OCI-LY7 (cell line): Measurements from ENCODE around the gene GRIN3B. TPM values are rescaled to one million over a fixed set of nuclear protein-coding genes. Genes with fewer than 3 reads are reported as not detected.
A peak's percentile ranks its signal among the peaks of the same experiment; 100 is the strongest.

Experiments used
- BruUV-seq: library from RNA; stranded (reverse); fragments of 400-500 nt; replicated peaks from 2 replicates; lab custom pipeline; 2021; lab: Mats Ljungman, UMichigan
- CTCF ChIA-PET: fragments of 300-600 bp; sonication (Branson Sonifier 250); formaldehyde crosslinking; loops from one replicate; lab custom pipeline; 2022; ENCODE audit warnings: antibody characterized with exemption; ENCODE audit not compliant: unreplicated experiment; lab: Charles Lee
- POLR2A ChIA-PET: fragments of 300-600 bp; sonication (Branson Sonifier 250); formaldehyde crosslinking; loops from one replicate; lab custom pipeline; 2022; ENCODE audit warnings: antibody characterized with exemption; lab: Charles Lee
- DNase-seq: peaks from one replicate; pipeline ENCODE4 v3.0.0-alpha.2; 2015; ENCODE audit warnings: low spot score
- H2AFZ ChIP-seq: fragments of 200-600 bp; sonication (generic), shearing (Covaris generic); 2 replicates; pipeline ENCODE4 v1.6.1; 2014; ENCODE audit warnings: mild to moderate bottlenecking, antibody characterized with exemption, low read length, moderate library complexity
- H3K27ac ChIP-seq: fragments of 200-600 bp; sonication (generic); 2 replicates; pipeline ENCODE4 v1.5.1; 2014; ENCODE audit warnings: mixed run types, low read depth, mild to moderate bottlenecking, moderate library complexity, low read length, inconsistent platforms; ENCODE audit not compliant: poor library complexity, severe bottlenecking
- H3K36me3 ChIP-seq: fragments of 200-600 bp; sonication (generic); 2 replicates; pipeline ENCODE4 v1.6.1; 2014; ENCODE audit warnings: mild to moderate bottlenecking, antibody characterized with exemption, low read length, moderate library complexity, mixed read lengths; ENCODE audit not compliant: insufficient read depth
- H3K4me1 ChIP-seq: fragments of 200-600 bp; sonication (generic); 2 replicates; pipeline ENCODE4 v1.5.1; 2014; ENCODE audit warnings: mild to moderate bottlenecking, low read length; ENCODE audit not compliant: insufficient read depth, poor library complexity, severe bottlenecking
- H3K4me2 ChIP-seq: fragments of 200-600 bp; sonication (generic); 2 replicates; pipeline ENCODE4 v1.6.1; 2014; ENCODE audit warnings: mild to moderate bottlenecking, low read length
- H3K4me3 ChIP-seq: fragments of 200-600 bp; sonication (generic); 2 replicates; pipeline ENCODE4 v1.5.1; 2014; ENCODE audit warnings: mild to moderate bottlenecking, low read depth, low read length; ENCODE audit not compliant: poor library complexity, severe bottlenecking
- H3K79me2 ChIP-seq: fragments of 200-600 bp; sonication (generic); 2 replicates; pipeline ENCODE4 v1.6.1; 2016; ENCODE audit warnings: low read depth, mild to moderate bottlenecking, low read length, moderate library complexity, mixed read lengths; ENCODE audit not compliant: insufficient read depth
- H3K9me2 ChIP-seq: fragments of 200-600 bp; sonication (generic); 2 replicates; pipeline ENCODE4 v1.6.1; 2016; ENCODE audit warnings: mild to moderate bottlenecking, low read length, mixed read lengths; ENCODE audit not compliant: insufficient read depth
- H3K9me3 ChIP-seq: fragments of 200-600 bp; sonication (generic); 2 replicates; pipeline ENCODE4 v1.6.1; 2014; ENCODE audit warnings: mild to moderate bottlenecking, mixed run types, low read length, mixed read lengths
- H4K20me1 ChIP-seq: fragments of 200-600 bp; sonication (generic); 2 replicates; pipeline ENCODE4 v1.6.1; 2014; ENCODE audit warnings: mild to moderate bottlenecking, antibody characterized with exemption, low read length, moderate library complexity, mixed read lengths; ENCODE audit not compliant: insufficient read depth
- CTCF ChIP-seq: fragments of 200-600 bp; sonication (generic); conservative IDR thresholded peaks from 2 replicates; pipeline ENCODE4 v1.5.1; 2014; ENCODE audit warnings: mild to moderate bottlenecking, antibody characterized with exemption, low read length, moderate library complexity, mixed read lengths
- EZH2phosphoT487 ChIP-seq: fragments of 200-600 bp; sonication (generic); IDR thresholded peaks from 2 replicates; pipeline ENCODE4 v1.6.1; 2018; ENCODE audit warnings: low read depth, borderline replicate concordance, mild to moderate bottlenecking, mixed run types, antibody characterized with exemption, low read length, moderate library complexity, mixed read lengths
- intact Hi-C: fragments of 100-400 bp; cut with micrococcal nuclease; formaldehyde crosslinking; loops from one replicate; pipeline ENCODE4 v1.10.0; 2022; ENCODE audit not compliant: unreplicated experiment
- total RNA-seq, 2 experiments: library from RNA; depleted of rRNA in 1 of 2; stranded (reverse); fragments of >200 nt in 1 of 2; shearing (Covaris generic) in 1 of 2; gene quantifications; 2 replicates each; pipeline ENCODE4 v1.2.3, GENCODE V29; 2014 to 2022

Gene GRIN3B
- total RNA-seq, 2 experiments from 2014 or later = not detected

GRCh38 chr19:990746-991145, 9.5 kb upstream of the GRIN3B start:
- H3K4me2 ChIP-seq = no peak overlapping the region
- CTCF ChIA-PET = no interaction called here
- no peaks in the 10 kb centered on the region for H3K9me3 ChIP-seq
- no peak overlapping the region for H3K27ac ChIP-seq
- H3K4me1 ChIP-seq = no peaks in the 10 kb centered on the region
- peaks cover 67% of the 10 kb centered on the region for H3K36me3 ChIP-seq
- H3K9me2 ChIP-seq = no peaks in the 10 kb centered on the region
- H2AFZ ChIP-seq = no peak overlapping the region
- TF ChIP-seq CTCF (no peak), EZH2phosphoT487 (no peak)
- H3K79me2 ChIP-seq = no peaks in the 10 kb centered on the region
- H4K20me1 ChIP-seq = no peaks in the 10 kb centered on the region
- H3K4me3 ChIP-seq = no peak overlapping the region
- no TSS peak for BruUV-seq
- DNase-seq = no peak
- intact Hi-C loops = no loop called here
- POLR2A ChIA-PET = interaction anchor here (0.6 kb wide), 1 partner anchor 190 kb away, joined by 3 read pairs; no protein-coding TSS in a partner anchor

DNA sequence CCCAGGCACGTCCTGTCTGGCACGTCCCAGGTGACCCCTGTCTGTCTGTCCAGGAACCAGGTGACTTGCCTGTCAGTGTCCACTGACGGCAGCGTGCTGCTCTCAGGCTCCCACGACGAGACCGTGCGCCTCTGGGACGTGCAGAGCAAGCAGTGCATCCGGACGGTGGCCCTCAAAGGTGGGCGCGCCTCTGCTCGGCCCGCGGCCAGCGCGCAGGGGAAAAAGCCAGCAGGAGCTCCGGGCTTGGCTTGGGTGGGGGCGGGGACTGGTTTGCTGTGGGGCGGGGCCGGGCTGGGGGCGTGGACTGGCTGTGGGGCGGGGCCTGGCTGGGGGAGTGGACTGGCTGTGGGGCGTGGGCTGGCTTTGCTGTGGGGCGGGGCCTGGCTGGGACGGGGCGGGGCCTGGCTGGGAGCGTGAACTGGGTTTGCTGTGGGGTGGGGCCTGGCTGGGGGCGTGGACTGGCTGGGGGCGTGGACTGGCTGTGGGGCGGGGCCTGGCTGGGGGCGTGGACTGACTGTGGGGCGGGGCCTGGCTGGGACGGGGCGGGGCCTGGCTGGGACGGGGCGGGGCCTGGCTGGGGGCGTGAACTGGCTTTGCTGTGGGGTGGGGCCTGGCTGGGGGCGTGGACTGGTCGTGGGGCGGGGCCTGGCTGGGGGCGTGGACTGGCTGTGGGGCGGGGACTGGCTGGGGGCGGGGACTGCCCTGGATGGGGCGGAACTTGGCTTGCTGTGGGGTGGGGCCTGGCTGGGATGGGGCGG, 8.9 kb upstream of the GRIN3B start:
- TF ChIP-seq CTCF (no peak), EZH2phosphoT487 (no peak)
- CTCF ChIA-PET = no interaction called here
- peak; percentile 53 for DNase-seq

GRCh38 chr19:991932-992669, 8.1 kb upstream of the GRIN3B start:
- Histone ChIP-seq H3K27ac (no peak overlapping the region), H3K9me3 (no peaks in the 10 kb centered on the region), H3K9me2 (no peaks in the 10 kb centered on the region), H2AFZ (no peak overlapping the region), H3K4me3 (no peak overlapping the region), H4K20me1 (no peaks in the 10 kb centered on the region), H3K79me2 (no peaks in the 10 kb centered on the region), H3K36me3 (peaks cover 55% of the 10 kb centered on the region), H3K4me2 (no peak overlapping the region), H3K4me1 (no peaks in the 10 kb centered on the region)
- intact Hi-C loops = no loop called here
- TF ChIP-seq CTCF = no peak
- TF ChIP-seq EZH2phosphoT487 = no peak
- no TSS peak for BruUV-seq
- no peak for DNase-seq
- POLR2A ChIA-PET = no interaction called here
- CTCF ChIA-PET = no interaction called here

More for the DNA sequence above, 8.9 kb upstream of the GRIN3B start:
- no TSS peak for BruUV-seq
- no peaks in the 10 kb centered on the region for H4K20me1 ChIP-seq
- H3K4me1 ChIP-seq = no peaks in the 10 kb centered on the region
- H3K9me3 ChIP-seq = no peaks in the 10 kb centered on the region
- POLR2A ChIA-PET = no interaction called here
- no peaks in the 10 kb centered on the region for H3K9me2 ChIP-seq
- H2AFZ ChIP-seq = no peak overlapping the region
- no peak overlapping the region for H3K27ac ChIP-seq
- intact Hi-C loops = no loop called here
- H3K36me3 ChIP-seq = peaks cover 63% of the 10 kb centered on the region
- H3K79me2 ChIP-seq = no peaks in the 10 kb centered on the region
- H3K4me2 ChIP-seq = no peak overlapping the region
- H3K4me3 ChIP-seq = no peak overlapping the region
